GM19397 (cell line): Measurements from ENCODE around the gene MRPS14.

Experiments used
- ATAC-seq: cut with Tn5 transposase; IDR thresholded peaks from one replicate; pipeline ENCODE4 v1.9.1; 2021; ENCODE audit warnings: mild to moderate bottlenecking, moderate library complexity; ENCODE audit not compliant: unreplicated experiment

MRPS14 gene

DNA sequence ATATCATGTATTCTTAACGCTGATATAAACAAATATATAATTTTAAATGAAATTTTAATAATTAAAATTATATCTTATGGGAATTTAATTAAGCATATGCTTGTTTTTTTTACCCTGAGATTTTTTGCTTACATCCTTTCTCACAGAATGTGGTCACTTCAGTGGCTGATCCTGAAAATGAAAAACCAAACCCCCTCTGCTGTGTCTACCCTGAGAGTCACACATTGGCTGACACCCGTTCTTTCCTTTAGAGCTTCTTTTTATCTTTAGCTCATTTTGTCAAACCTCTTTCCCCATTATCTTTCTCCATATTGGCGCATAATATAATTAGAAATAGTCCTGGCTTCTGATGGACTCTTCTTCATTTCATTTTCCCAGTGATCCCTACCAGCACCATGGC is 34.2 kb downstream of the MRPS14 start:
- ATAC-seq: no peak

DNA sequence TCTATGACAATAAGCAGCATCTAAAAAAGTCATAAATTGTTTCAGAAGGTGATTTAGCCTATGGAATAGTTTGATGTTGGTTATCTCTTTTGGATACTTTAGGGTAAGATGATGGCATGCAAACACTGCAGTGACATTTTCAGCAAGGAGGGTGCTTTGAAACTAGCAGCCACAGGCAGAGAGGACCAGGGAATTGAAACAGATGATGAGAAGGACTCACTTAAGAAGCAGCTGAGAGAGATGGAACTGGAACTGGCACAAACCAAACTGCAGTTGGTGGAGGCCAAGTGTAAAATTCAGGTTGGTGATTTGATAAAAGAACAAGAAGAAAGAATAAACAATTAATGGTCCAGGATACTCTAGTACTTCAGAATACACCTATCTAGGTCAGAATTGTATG is 34.7 kb downstream of the MRPS14 start:
- no peak for ATAC-seq

GRCh38 chr1:174984952-174985351 is 38.3 kb downstream of the MRPS14 start:
- ATAC-seq: no peak

DNA sequence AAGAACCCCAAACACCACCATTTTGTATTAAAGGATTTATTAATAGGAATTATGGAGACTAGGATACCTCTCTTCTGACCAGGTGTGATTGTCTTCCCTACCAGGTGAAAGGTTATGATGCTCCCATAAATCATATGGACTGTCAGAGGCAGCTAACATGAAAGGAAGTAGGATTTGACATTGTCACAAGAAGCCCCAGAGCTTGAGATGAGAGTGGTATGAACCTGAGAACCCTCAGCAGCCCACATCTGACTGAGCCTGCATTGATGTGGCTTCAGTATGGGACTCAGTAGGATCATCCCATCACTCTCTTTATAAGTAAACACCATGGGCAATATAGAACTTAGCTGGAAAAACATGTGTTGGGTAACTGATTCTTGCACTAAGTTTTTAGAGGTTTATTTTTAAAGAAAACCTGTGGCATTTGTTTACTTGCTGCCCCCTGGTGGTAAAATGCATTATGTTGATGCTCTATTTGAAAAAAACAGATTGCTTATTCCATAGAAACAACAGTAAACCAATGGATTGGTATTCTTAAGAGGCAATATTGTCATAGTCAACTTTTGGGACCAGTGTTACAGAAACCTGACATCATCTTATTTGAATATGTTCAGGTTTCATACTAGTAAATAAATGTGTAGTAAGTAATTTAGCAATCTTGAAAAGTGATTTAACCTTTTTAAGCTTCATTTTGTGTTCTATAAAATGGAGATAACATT is 40.1 kb downstream of the MRPS14 start:
- no peak for ATAC-seq

DNA sequence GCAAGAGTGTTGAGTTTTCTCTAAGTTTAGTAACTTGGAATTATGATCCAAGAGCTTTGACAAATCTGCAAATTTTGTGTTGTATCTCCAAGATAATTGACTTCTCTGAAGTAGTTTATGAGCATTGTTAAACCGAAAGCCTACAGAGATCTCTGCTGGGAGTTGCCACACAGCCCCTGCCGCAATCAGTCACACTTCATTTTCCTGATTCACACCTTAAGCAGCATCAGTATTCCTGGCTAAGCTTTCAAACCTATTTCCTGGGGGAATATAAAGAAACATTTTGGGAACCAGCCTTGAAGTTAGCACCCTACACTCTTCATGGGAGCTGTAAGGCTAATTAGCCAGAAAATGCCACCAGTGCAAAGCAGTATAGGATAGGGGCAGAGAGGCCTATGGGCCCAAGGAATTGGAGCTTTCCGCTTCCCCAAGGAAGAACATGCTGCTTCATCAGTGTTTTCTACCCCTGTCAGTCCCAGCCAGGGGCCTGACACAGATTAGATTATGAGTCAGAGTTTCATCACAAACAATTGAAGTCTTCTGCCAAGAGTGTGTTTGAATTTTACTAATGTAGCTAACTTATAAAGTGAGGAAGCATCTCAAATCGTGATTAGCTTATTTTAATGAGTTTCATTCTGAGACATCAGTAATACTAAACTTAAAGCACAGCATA is 46.7 kb downstream of the MRPS14 start:
- no peak for ATAC-seq

DNA sequence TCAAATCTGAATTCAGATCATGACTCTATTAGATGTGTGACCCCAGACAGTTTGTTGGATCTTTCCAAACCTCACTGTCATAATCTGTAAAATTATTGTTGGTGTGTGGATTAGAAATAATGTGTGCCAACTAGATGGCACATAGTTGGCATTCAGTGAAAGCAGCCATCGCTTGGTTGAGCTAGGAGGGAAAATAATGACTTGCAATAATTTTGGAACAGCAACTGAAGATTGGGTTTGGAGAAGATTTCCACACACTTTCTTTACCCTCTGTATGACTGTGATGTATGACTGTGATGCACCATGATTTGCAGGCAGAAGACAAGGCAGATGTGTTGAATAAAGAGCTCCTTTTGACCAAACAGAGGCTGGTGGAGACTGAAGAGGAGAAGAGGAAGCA is 47.5 kb downstream of the MRPS14 start:
- ATAC-seq: no peak

DNA sequence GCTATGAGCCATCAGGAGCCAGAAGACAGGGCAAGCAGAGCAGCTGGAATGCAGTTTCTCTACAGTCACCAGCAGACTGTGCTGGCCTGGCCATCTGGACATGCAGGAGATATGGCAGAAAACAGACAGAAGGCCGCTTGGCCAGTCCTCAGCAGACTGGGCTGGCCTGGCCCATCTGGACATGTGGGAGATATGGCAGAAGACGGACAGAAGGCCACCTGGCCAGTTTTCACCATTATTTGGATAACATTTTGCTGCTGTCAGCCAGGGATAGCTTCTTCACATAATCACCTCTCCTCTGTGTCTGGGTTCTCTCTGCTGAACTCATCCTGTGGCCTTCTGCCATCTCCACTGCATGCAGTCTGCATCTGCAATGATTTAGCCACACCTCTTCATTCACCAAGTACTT is 48.5 kb downstream of the MRPS14 start:
- ATAC-seq: no peak

DNA sequence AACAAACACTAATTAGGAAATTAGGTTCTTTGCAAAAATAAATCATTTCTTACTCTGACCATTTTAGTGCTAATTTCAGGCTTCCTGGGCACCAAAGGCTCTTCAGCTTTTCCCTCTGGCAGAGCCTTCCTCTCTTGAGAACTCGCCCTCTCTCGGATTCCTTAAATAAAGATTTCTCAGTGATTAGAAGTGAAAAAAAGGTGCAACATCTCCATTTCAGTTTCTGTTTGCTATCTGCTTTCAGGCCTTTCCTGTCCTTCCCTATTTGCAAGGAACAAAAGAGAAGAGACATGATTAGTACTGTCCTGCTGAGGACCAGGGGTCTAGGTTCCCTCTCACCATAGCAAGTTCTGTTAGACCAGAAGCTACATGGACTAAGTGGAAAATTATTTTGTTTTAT is 51.3 kb downstream of the MRPS14 start:
- ATAC-seq: no peak

- ATAC-seq: no peak
Observed at GRCh38 chr1:174971466-174971865, 51.8 kb downstream of the MRPS14 start.

GRCh38 chr1:174969977-174970376 is 53.2 kb downstream of the MRPS14 start:
- ATAC-seq: no peak

DNA sequence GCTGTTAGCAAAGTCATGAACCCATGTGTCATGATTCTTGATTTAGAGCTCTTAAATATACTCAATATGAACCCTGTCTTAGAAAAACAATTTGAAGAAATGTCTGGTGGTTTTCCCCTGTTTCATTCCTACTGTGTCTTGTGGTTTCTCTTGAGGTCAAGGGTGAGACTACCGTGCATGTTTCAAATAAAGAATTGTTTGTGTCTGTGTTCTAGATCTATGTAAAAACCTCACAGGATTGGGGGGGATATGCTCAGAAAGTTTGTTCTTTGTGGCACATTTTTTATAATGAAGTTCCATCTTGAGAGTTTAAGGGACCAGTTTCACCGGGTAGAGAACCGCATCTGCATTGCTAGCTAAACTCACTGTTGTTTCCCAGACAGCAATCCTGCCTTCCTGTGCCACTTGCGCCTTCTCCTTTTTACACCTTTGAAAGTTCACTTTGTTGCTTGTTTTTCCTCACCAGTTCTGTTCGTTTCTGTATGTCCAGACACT is 54.4 kb downstream of the MRPS14 start:
- no peak for ATAC-seq

DNA sequence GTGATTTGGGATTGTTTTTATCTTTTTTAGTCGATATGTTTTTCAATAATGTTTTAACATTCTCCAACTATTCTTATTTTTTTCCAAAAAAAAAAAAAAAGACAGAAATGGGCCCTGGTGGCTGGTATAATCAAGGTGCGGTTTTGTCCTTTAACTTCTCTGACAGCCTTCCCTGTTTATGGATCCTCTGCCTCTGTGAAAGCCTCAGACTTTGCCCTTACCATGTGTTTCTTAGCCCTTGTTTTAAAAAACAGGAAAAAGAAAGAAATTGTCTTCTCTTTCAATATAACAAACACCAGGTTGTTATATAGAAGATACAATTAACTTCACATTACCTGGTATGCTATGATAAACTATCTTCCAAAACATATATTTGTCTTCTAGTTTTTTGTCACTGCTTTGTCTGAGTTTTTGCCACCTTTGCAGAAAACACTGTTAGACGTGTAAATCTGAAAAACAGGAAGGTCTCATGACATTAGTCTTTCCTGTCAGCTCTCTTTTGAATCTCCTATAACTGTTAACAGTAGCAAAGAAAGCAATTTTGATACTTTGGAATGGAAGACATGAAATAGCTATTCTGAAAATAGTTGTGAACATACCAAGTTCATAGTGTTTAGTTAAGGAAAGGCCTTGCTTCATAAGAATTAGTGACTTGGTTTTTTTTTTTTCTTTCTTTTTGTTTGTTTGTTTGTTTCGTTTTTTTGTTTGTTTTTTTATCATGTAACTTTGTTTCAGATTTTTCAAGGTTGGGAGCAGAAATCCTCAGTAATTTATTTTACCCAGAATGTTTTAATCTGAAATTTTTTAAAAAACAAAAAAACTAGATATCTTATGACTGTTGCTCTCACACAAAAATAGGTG is 55.1 kb downstream of the MRPS14 start:
- no peak for ATAC-seq

DNA sequence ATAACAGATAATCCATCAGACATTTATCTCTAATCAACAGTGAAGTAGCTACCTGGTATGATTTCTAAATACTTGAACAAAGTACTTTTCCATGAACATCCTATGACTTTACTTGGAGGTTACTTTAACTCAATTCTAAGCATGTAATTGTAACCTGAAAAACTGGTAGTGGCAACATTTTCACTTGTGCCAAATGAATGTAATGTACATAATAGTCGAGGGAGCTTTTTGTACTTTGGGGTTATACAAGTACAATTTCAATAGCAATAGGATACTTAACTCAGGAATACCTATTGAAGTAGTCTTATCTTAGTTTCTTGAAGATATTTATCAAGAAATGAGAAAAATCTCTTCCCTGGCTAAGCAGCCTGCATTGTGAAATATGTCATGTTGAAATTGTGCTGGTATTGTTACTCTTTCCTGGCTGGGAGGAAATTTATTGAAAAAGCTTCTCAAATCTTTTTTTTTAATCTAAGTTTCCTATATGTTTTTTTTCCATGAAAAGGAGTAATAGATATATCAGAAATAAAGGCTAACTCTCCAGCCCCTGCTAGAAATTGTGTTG is 57.1 kb downstream of the MRPS14 start:
- no peak for ATAC-seq

DNA sequence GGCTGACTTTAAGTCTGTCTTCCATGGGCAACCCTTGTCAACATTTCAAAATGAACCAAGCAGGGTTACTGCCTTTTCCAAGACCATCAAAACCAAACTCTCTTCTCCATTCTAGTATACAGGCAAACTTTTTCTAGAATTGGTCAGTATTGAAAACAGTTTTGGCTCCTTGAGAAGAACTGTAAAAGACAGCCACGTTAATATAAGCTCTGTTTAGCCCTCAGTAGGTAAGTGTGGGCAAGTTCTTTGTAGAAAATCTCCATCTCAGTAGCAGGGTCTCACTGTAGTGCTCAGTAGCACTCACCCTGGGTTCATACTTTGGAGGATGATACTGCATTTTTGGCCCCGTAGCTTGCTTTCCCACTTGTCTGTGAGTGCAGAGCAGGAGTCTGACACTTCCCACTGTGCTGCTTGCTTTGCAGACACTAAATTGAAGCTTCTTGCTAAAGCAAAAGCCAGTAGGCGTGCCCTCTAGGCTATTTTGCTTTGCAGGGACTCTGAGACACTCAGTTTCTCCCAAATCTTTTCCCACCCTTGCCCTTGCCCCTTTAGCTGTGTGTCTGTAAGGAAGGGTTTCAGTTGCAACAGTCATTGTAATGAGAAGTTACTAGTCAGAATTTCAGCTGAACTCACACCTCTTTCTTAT is 57.7 kb downstream of the MRPS14 start:
- no peak for ATAC-seq

- no peak for ATAC-seq
Observed at GRCh38 chr1:174964972-174965361, 58.3 kb downstream of the MRPS14 start.

- no peak for ATAC-seq
Observed at GRCh38 chr1:174964261-174964971, 58.8 kb downstream of the MRPS14 start.

DNA sequence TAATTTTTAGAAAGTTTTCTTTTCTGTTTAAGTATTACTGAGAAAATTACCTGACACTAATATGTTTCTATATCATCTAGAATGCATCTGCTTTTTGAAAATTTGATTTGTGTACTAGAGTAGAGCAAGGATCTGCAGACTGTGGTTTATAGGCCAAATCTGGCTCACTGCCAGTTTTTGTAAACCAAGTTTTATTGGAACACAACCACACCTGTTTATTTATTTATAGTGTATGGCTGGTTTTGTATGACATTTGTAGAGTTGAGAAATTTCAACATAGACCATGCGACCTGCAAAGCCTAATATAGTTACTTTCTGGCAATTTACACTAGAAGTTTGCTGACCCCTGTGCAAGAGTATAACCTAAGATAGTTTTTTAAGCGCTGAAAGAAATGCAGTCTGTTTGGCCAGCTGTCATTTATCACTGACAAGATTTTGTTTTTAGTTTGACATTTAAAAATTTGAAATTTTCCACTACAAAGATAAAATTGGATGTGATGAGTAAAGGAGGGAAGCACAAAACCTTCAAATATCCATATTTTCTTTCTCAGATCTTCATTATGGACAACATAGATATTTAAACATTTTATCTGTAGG is 59.6 kb downstream of the MRPS14 start:
- ATAC-seq: no peak
